ENCODE results near the gene MRPS21.
"Not testable (repeated sequence)": the region's sequence is repeated elsewhere in the genome, so short reads cannot be mapped to it uniquely, and the experiment has no call there.

The MRPS21 gene

DNA sequence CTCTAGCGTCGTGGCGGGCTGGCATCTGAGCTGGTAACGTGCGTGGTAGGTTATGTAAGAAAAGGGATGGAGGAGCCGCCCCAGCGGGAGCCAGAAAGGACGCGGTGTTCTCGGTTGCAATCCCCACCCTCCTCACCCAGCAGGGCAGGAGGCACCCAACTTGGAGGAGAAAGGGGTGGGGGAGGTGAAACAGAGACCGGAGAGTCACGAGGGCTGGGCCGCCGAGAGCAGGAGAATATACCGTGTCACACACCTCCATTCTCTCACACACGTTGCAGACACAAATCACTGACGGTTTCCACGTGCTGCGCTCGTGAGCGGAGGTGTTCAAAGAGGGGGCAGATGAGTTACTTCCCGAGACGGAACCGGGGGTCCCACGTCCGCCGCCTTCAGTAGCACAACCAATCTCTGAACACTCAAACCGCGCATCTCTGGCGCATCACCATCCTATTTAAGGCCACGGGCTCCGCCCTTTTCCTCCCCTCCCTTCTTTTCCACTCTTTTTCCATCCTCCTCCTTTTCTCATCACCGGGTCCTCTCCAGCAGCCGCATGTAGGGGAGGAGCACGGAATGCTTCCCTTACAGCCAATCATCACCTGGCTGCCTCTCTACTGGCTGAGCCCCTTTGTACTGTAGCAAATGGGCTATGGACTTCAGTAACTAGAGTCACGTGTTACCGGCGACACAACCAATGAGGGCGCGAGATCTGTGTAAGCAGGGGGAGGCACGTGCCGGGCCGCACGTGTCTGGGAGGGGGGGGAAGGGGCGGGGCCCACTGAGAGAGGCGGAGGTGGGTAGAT, 11.7 kb upstream of the MRPS21 start, which contains the start of gene CIART:
CIART (plus strand) TSS at position 797 of the 800 bp plus-strand sequence. CDS start 714 bp downstream, outside the sequence.
- peak; percentile 69 for DNase-seq

GRCh38 chr1:150282558-150282958, 11.1 kb upstream of the MRPS21 start:
- no peak for DNase-seq

DNA sequence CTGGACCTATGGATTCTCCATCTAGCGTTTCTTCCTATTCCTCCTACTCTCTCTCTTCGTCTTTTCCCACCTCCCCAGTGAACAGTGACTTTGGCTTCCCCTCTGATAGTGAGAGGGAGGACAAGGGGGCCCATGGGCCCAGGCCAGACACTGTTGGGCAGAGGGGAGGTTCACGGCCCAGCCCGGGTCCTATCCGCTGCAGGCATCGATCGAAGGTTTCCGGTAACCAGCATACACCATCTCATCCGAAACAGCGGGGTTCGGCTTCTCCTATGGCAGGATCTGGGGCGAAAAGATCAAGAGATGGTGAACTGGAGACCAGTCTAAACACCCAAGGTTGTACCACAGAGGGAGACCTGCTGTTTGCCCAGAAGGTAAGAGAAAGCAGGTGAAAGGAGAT, 10.4 kb upstream of the MRPS21 start:
- DNase-seq, result no peak

DNA sequence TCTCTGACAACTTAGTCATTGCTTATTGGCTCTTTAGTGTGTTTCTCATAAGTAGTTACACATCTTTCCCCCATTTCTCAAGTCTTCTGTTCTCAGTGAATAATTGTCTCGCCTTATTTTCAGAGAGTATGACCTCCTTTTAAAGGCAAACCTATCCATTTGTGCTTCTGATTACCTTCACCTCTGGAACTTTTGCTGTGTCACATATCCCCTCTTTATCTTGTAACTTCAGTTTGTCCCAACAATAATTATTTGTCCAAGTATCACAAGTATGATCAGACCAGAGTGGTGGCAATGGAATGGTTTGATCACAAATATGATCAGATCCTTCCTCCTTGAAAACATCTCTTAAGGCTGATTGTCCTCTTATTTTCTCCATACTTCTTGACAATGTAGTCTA, 5.3 kb upstream of the MRPS21 start:
- no peak for DNase-seq

DNA sequence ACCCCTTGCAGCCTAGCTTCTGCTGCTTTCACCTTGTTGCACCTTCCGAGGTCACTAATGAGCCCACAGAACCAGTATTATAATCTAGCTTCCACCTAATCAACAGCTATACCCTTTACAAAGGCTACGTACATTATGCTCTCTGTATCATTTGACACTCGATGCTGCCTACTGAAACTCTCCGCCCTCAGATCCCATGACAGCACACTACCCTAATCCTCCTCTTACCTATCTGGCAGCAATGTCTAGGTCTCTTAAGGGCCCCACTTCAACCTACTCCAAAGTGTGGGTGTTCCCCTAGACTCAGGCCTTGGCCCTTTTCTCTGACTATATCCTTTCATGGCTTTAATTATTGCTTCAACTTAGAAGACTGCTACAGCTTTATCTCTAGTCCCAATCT, 4.8 kb upstream of the MRPS21 start:
- no peak for DNase-seq

GRCh38 chr1:150295476-150295875, 1.8 kb downstream of the MRPS21 start:
- no peak for DNase-seq

GRCh38 chr1:150299716-150300115, 6.1 kb downstream of the MRPS21 start:
- no peak for DNase-seq

DNA sequence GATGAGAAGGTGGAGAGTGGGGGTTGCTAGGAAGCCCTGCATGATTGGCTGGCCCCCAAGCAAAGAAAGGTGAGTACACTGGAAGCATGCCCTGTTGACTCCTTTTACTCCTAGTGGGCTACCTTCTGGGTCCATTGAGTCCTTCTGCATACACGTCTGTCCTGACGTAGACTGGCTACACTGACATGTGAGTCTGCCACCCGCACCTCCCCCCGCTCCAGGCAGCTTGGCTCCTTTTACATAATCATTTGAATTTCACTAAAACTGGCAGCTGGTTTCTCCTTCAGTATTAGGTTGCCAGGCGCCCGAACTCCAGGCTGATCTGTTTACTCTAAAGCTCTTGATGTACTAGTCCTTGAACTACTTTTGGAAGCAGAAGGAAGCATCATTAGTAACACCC, 8.7 kb downstream of the MRPS21 start:
- no peak for DNase-seq

DNA sequence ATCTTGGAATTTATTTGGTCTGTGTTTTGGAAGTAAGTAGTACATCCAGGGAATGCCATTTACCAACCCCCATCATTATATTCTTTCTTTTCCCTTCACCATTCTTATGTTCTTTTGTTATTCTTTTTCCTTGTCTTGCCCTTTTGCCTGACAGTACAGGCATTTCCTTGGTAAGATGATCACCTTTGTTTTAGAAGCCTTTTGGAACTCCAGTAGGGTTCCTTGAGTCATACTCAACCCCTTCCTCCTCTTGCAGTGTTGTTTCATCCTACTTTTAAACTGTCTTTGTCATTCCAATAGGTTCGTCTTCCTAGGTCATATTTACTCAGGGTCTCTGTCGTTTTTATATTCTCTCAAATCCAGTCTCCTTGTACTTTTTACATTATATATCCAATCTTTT, 9.2 kb downstream of the MRPS21 start:
- no peak for DNase-seq

- DNase-seq, result not testable (repeated sequence)
Observed at GRCh38 chr1:150308585-150308984, 14.9 kb downstream of the MRPS21 start.

- no peak for DNase-seq
Observed at GRCh38 chr1:150309758-150310508, 16.3 kb downstream of the MRPS21 start.

DNA sequence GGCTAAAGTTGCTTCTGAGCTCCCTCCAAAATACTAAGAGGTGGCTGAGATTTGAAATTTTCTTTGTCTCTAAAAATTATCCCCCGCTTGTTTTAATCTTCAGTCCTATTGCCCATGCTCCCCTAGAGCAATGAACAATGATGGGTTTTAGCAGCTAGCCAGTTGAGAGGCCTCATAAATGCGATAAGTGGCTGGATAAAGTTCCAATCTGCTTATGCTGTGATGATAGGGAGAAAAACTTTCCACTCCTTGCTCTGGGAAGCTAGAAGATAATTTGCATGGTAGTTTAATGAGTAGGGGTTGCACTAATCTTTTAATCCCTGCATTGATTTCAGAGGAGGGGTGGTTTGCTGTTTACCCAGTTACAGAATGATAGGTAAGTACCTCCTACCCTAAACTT, 18.1 kb downstream of the MRPS21 start:
- DNase-seq, result no peak

GRCh38 chr1:150314691-150315090, 21.0 kb downstream of the MRPS21 start:
- DNase-seq, result not testable (repeated sequence)

DNA sequence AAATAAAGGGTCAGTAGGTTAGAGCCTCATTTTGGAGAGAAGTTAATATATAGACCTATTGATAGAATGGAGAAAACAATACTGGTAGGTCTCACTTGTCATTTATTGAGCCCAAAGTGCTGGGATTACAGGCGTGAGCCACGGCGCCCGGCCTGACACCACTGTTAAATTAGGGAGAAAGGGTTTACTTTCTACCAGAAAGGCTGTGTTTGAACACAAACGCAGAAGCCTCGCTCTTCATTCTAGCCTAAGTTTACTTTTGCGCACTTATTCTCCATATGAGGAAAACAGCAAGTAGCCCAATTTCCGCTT, 27.0 kb downstream of the MRPS21 start:
- peak; percentile 6 for DNase-seq

DNA sequence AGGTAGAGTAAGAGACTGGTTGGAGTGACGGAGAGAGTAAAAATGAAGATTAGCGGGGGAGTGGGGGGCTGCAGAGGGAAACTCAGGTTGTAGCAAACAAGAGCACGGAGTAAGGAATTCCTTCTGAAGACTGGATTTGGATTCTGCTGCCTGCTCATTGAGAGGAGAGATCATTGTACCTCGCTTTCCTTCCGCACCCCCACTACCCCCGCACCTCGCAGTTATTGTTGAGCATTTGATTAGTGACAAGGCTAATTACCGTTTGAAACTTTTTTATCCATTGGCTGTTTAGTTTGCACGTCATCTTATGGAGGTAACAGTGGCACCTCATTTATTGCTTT, 28.1 kb downstream of the MRPS21 start:
- no peak for DNase-seq

GRCh38 chr1:150322310-150322709, 28.6 kb downstream of the MRPS21 start:
- no peak for DNase-seq

GRCh38 chr1:150332651-150333290, 39.1 kb downstream of the MRPS21 start:
- no peak for DNase-seq

DNA sequence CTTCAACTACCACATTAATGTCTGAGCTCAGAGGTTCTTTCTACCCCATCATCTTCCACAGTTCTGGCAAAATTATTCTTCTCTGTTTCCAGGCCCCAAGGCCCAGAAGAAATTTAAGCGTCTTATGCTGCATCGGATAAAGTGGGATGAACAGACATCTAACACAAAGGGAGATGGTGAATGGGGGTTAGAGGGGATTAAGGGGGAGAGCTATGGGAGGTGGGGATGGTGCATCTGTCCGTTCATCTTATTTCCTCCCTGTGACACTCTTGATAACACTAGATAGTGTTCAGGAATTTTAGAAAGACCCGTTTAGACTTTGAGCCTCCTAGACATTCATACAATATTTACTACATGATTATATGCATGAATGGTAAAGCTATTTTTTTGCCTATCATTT, 52.7 kb downstream of the MRPS21 start:
- DNase-seq, result no peak

GRCh38 chr1:150352866-150353265, 59.2 kb downstream of the MRPS21 start:
- DNase-seq, result no peak

All from stimulated activated CD4-positive, alpha-beta T cell treated with anti-CD3 and anti-CD28 coated beads, Interleukin-4, amount 100 ng/mL, for 1 hour (primary cell).